DND-41 (cell line): ENCODE measurements around the gene JMJD1C.

Experiments used
- CTCF ChIP-seq: IDR thresholded peaks from 2 replicates; pipeline ENCODE4 v1.5.1; 2012; ENCODE audit warnings: borderline replicate concordance, low read length, moderate library complexity, mild to moderate bottlenecking; ENCODE audit not compliant: poor library complexity, severe bottlenecking; ENCODE audit errors: extremely low read depth
- EZH2 ChIP-seq: IDR thresholded peaks from 3 replicates; pipeline ENCODE4 v1.6.1; 2012; ENCODE audit warnings: borderline replicate concordance, low read depth, mild to moderate bottlenecking, moderate library complexity, low read length, inconsistent platforms; ENCODE audit not compliant: severe bottlenecking

GRCh38 chr10:63200431-63200830 is 265.3 kb downstream of the JMJD1C start:
- TF ChIP-seq CTCF: no peak
- no peak for TF ChIP-seq EZH2
